ENCODE data around the gene IL11.
A peak's percentile ranks its signal among the peaks of the same experiment; 100 is the strongest.
"Not testable (repeated sequence)": the region's sequence is repeated elsewhere in the genome, so short reads cannot be mapped to it uniquely, and the experiment has no call there.

Gene IL11

GRCh38 chr19:55350620-55351315, 19.5 kb downstream of the IL11 start:
- no peak for DNase-seq (ENCODE audit: low spot score)

- no peak for DNase-seq (ENCODE audit: low spot score)
Measured at GRCh38 chr19:55348317-55349034, 21.8 kb downstream of the IL11 start.

- DNase-seq (ENCODE audit: low spot score) = no peak
Measured at GRCh38 chr19:55347442-55348009, 22.7 kb downstream of the IL11 start.

- DNase-seq (ENCODE audit: low spot score) = no peak
Measured at GRCh38 chr19:55346725-55347441, 23.4 kb downstream of the IL11 start.

GRCh38 chr19:55345818-55346724, 24.2 kb downstream of the IL11 start:
- no peak for DNase-seq (ENCODE audit: low spot score)

GRCh38 chr19:55345101-55345817, 25.0 kb downstream of the IL11 start:
- no peak for DNase-seq (ENCODE audit: low spot score)

- no peak for DNase-seq (ENCODE audit: low spot score)
Measured at GRCh38 chr19:55344444-55344843, 25.8 kb downstream of the IL11 start.

- no peak for DNase-seq (ENCODE audit: low spot score)
Measured at GRCh38 chr19:55341595-55342531, 28.4 kb downstream of the IL11 start.

- DNase-seq (ENCODE audit: low spot score) = peak; percentile 76
Measured at GRCh38 chr19:55341171-55341588, 29.1 kb downstream of the IL11 start.

- DNase-seq (ENCODE audit: low spot score) = no peak
Measured at GRCh38 chr19:55340784-55341147, 29.5 kb downstream of the IL11 start.

GRCh38 chr19:55339889-55340783, 30.1 kb downstream of the IL11 start:
- no peak for DNase-seq (ENCODE audit: low spot score)

GRCh38 chr19:55339105-55339888, 31.0 kb downstream of the IL11 start, which contains the start of gene KMT5C:
KMT5C (plus strand) TSS chr19:55339876; CDS start chr19:55341937, 2,061 bp downstream.
- peak; percentile 100 for DNase-seq (ENCODE audit: low spot score)

GRCh38 chr19:55336101-55336500, 34.2 kb downstream of the IL11 start:
- DNase-seq (ENCODE audit: low spot score) = no peak

GRCh38 chr19:55333870-55334269, 36.4 kb downstream of the IL11 start:
- peak; percentile 55 for DNase-seq (ENCODE audit: low spot score)

GRCh38 chr19:55329791-55330190, 40.5 kb downstream of the IL11 start:
- DNase-seq (ENCODE audit: low spot score) = peak; percentile 54

- not testable (repeated sequence) for DNase-seq (ENCODE audit: low spot score)
Measured at GRCh38 chr19:55328774-55329318, 41.4 kb downstream of the IL11 start.

- no peak for DNase-seq (ENCODE audit: low spot score)
Measured at GRCh38 chr19:55325172-55325571, 45.1 kb downstream of the IL11 start, which contains the start of gene TMEM150B. TMEM150B (minus strand) TSS chr19:55325341; CDS start chr19:55321036, 4,305 bp downstream.

Data from kidney tubule cell (primary cell).